T47D (cell line): ENCODE measurements around the gene TPM1.

Experiments
- DNase-seq, 2 experiments: peaks; one replicate each; pipeline versions ENCODE4 v3.0.0 to v3.0.0-alpha.2; 2011 to 2012; ENCODE audit warnings: low read depth in 1 of 2, low spot score in 1 of 2
- JUND ChIP-seq: IDR thresholded peaks from 2 replicates; pipeline ENCODE4 v1.6.1; 2012; ENCODE audit warnings: low read depth
- in situ Hi-C: cut with HindIII; loops from 2 replicates; pipeline ENCODE4 v1.10.0; 2016; ENCODE audit warnings: low sequenced_read_pairs, low pct_unique_long_range_greater_than_20kb

TPM1 gene

DNA sequence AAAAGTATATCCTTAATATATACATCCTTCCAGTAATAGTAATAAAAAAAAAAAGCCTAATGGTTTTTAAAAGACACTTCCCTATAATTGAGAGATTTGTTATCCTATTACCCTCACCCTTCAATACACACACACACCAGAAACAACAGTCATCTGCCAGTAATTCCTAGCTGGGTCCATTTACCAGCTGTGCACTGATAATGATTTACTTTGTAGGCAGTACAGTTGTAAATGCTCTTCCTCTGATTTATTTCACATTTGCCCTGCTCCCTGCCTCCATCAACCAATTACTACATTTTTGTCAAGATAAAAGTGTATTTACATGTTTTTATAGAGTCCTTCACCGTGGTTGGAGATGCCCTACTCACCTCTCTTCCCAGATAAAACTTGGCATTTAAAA is 12.4 kb downstream of the TPM1 start:
- DNase-seq = no peak
- TF ChIP-seq JUND = no peak
- in situ Hi-C loops = no loop called here

DNA sequence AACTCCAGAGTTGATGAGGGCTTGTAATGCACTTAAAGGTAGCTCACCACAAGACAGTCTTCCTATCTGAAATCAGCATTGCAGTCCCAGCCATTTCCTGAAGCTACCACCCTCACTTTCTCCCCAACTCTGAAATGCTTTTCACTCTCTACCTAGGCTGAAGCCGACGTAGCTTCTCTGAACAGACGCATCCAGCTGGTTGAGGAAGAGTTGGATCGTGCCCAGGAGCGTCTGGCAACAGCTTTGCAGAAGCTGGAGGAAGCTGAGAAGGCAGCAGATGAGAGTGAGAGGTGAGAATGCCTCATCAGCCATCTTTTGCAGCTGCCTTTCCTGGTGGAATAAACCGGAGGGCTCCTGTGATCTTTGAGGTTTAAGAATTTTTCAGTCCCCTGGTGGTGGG is 14.3 kb downstream of the TPM1 start:
- in situ Hi-C loops = no loop called here
- no peak for TF ChIP-seq JUND
- DNase-seq = no peak

DNA sequence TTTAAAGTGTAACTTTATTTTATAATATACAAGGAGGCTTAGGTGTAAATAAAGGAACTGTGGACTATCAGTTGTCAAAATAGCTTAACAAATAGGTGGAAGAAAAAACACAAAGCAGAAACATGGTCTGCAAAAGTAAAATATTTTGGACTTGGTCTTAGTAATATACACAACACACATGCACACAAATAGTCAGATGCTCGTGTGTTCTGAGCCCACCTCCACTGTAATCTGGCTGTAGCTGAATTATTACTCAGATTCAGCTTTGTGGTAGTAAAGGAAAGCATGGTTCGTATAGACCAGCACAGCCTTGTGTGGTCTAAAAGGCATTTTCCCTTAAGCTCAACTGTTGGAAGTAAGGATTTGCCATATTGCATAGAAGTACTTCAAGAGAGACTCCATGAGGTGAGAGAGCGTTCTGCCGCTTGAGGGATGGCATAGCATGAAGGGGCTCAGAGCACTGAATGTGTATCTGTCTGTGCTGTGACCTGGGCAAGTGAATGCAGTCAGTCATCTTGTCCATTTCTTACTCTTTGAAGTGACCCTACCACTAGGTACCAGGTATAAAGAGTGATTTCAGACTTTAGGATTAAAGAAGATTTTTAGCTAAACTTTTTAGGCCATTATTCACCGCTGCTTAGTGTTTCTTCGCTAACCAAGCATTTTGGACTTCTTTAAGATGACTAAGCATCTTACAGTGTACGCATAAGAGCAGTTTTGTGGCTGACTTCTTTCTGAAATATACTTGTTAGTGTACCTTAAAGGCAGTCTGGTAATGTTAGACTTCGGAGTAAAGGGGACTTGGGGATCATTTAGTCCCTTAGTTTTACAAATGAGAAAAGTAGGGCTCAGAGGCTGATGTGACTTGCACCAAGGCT is 15.2 kb downstream of the TPM1 start:
- DNase-seq = no peak
- in situ Hi-C loops = no loop called here
- TF ChIP-seq JUND = no peak

GRCh38 chr15:63059075-63059474 is 16.5 kb downstream of the TPM1 start:
- in situ Hi-C loops = no loop called here
- no peak for DNase-seq
- no peak for TF ChIP-seq JUND

- no peak for DNase-seq
- TF ChIP-seq JUND = no peak
Observed at GRCh38 chr15:63059573-63060216, 17.1 kb downstream of the TPM1 start.

GRCh38 chr15:63060699-63061098 is 18.2 kb downstream of the TPM1 start:
- TF ChIP-seq JUND = no peak
- in situ Hi-C loops = no loop called here
- DNase-seq = no peak

More at GRCh38 chr15:63059573-63060216, 17.1 kb downstream of the TPM1 start:
- in situ Hi-C loops = no loop called here

DNA sequence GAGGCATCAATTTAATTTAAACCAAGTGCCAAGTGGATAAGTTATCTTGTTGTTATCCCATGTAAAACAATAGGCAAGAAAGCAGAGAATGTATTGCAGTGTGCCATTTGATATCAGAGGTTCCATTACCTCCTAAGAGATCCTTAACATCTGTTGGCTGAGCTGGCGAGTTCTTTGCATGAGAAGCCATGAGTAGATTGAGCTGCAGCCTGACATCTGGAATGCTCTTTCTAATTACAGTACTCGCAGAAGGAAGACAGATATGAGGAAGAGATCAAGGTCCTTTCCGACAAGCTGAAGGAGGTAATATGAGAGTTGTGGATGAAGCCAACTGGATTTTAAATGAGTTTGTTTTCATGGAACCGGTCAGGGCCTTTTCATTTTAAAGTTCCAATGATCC is 19.4 kb downstream of the TPM1 start:
- in situ Hi-C loops = no loop called here
- no peak for DNase-seq
- no peak for TF ChIP-seq JUND

DNA sequence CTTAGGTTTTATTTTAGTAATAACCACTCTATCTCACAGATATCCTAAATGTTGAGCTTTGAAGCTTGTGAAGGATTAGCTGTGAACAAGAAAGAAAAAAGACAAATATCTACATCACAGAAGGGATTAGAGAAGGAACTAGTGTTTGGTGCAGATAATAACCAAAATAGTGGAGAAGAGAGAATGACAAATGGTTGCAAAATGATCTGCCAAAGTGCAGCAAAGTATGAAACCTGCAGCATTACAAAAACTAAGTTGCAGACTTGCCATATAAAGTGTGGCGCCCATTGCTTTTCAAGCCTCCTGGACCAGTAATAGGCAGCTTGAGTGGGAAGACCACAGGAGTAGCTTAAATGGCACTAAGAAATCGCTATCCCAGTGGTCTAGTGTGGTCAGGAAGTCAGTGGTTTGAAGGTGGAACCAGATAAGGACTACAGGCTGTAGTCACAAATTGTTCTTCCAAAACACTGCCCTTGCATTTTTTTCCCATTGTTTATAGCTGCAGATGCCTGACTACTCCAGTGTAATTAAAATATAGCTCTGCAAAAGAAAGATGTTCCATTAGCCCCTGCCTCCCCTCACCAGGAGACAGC is 20.7 kb downstream of the TPM1 start:
- no peak for TF ChIP-seq JUND
- in situ Hi-C loops = no loop called here
- no peak for DNase-seq

DNA sequence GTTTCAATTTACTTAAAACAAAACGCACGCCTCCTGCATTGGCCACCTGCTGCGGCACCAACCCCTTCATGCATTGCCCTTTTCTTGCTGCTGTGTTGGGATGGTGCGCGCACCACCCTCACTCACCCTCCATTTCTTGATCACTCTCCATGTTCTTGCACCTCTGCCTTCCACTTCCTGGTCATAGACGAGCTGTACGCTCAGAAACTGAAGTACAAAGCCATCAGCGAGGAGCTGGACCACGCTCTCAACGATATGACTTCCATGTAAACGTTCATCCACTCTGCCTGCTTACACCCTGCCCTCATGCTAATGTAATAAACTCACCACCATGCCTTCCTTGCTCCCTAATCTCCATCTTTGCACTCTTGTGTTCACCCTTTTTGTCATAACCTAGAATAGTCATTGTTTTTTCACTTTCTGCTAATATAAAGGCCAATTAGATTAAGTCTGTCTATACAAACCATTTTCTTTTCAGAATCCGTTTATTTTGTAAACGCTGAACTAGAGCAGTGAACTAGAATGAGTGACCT is 21.4 kb downstream of the TPM1 start:
- DNase-seq = no peak
- in situ Hi-C loops = no loop called here
- no peak for TF ChIP-seq JUND

DNA sequence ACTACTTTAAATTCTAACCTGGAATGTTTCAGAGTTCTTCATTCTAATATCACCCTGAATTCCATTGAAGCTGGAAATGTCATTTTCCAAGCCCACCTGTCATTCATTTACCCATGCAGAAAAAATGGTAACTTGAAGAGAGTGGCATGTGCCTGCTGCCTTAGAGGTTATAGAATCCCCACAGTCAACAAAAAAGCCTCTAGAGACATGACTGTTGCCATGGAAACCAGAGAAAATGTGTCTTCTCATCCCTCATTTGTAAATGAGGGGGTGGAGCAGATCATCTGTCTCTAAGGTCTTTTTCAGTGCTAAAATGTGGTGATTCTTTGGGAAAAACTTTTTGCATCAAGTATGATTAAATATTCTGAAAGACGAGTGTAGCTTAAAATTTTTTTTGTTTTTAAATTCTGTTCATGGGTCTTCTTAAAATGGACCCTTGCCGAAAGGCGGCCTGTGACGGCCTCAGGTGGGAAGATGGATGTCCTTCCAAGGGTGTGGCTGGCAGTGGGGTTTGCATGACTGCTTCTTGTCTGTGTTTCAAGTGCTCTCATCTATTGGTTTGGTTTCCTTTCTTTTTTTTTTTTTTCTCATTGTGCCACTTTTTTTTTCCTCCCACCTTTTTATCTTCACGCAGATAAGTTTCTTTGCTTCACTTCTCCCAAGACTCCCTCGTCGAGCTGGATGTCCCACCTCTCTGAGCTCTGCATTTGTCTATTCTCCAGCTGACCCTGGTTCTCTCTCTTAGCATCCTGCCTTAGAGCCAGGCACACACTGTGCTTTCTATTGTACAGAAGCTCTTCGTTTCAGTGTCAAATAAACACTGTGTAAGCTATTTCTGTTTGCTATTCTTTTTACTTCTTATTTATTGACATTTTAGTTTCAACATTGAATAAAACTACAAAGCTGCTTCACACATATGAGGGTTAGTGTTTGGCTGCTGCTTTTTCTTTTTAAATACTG is 23.0 kb downstream of the TPM1 start:
- DNase-seq = no peak
- TF ChIP-seq JUND = no peak
- in situ Hi-C loops = no loop called here

- no peak for TF ChIP-seq JUND
Observed at GRCh38 chr15:63066272-63066671, 23.7 kb downstream of the TPM1 start.

GRCh38 chr15:63067306-63067705 is 24.8 kb downstream of the TPM1 start:
- in situ Hi-C loops = no loop called here
- no peak for DNase-seq
- no peak for TF ChIP-seq JUND

More at GRCh38 chr15:63066272-63066671, 23.7 kb downstream of the TPM1 start:
- in situ Hi-C loops = no loop called here
- no peak for DNase-seq
